GM12864 (cell line): ENCODE measurements around the gene IL17C.

ENCODE experiments used
- DNase-seq: peaks from one replicate; pipeline ENCODE4 v3.0.0-alpha.2; 2011; ENCODE audit warnings: low read depth
- H3K4me3 ChIP-seq: 2 replicates; pipeline ENCODE4 v1.5.1; 2011; ENCODE audit warnings: mild to moderate bottlenecking, low read depth, low read length, control low read depth
- TF ChIP-seq, protein P1 (sequence below): IDR thresholded peaks from 2 replicates; pipeline ENCODE4 v1.5.1; 2011; ENCODE audit warnings: low read depth, mild to moderate bottlenecking, moderate library complexity, low read length, control low read depth, inconsistent platforms; ENCODE audit errors: missing control alignments

Gene IL17C

GRCh38 chr16:88636488-88637265 lies 1.7 kb upstream of the IL17C start:
- TF ChIP-seq, protein P1, sequence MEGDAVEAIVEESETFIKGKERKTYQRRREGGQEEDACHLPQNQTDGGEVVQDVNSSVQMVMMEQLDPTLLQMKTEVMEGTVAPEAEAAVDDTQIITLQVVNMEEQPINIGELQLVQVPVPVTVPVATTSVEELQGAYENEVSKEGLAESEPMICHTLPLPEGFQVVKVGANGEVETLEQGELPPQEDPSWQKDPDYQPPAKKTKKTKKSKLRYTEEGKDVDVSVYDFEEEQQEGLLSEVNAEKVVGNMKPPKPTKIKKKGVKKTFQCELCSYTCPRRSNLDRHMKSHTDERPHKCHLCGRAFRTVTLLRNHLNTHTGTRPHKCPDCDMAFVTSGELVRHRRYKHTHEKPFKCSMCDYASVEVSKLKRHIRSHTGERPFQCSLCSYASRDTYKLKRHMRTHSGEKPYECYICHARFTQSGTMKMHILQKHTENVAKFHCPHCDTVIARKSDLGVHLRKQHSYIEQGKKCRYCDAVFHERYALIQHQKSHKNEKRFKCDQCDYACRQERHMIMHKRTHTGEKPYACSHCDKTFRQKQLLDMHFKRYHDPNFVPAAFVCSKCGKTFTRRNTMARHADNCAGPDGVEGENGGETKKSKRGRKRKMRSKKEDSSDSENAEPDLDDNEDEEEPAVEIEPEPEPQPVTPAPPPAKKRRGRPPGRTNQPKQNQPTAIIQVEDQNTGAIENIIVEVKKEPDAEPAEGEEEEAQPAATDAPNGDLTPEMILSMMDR = no peak
- DNase-seq = no peak

DNA sequence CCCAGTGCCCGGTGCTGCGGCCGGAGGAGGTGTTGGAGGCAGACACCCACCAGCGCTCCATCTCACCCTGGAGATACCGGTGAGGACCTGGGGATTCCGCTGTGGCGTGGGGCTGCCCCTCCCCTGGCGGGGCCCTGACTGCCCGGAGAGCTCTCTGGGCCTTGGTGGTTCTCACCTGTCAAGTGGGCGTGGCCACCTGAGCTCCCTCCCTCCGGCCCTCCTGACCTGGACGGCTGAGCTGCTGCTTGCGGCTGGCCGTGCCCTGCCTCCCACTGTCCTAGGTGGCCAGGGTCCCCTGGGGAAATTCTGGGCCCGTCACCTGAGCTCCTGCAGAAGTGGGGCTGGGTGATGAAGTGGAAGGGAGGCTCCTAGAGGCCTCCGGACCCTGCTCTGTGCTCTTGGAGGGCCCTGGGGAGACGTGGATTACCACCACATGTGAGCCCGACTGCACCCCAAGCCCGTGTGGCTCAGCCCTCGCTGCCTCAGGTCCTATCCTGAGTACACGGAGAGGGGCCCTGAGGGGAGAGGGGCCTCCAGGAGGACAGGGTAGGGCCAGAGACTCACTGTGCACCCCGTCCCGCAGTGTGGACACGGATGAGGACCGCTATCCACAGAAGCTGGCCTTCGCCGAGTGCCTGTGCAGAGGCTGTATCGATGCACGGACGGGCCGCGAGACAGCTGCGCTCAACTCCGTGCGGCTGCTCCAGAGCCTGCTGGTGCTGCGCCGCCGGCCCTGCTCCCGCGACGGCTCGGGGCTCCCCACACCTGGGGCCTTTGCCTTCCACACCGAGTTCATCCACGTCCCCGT lies 1.1 kb downstream of the IL17C start:
- no peak overlapping the region for H3K4me3 ChIP-seq
- no peak for DNase-seq
- TF ChIP-seq, protein P1 = no peak

More at GRCh38 chr16:88636488-88637265, 1.7 kb upstream of the IL17C start:
- no peak overlapping the region for H3K4me3 ChIP-seq

- no peak for DNase-seq
- no peak overlapping the region for H3K4me3 ChIP-seq
Observed at GRCh38 chr16:88640039-88640495, 1.7 kb downstream of the IL17C start.

GRCh38 chr16:88640498-88641247 lies 2.3 kb downstream of the IL17C start:
- TF ChIP-seq, protein P1 = no peak
- H3K4me3 ChIP-seq = no peak overlapping the region
- no peak for DNase-seq

More at GRCh38 chr16:88640039-88640495, 1.7 kb downstream of the IL17C start:
- TF ChIP-seq, protein P1 = no peak

- TF ChIP-seq, protein P1 = no peak
Observed at GRCh38 chr16:88642881-88643643, 4.7 kb downstream of the IL17C start.

GRCh38 chr16:88643644-88643932 lies 5.2 kb downstream of the IL17C start:
- TF ChIP-seq, protein P1 = no peak
- DNase-seq = no peak
- no peak overlapping the region for H3K4me3 ChIP-seq

More at GRCh38 chr16:88642881-88643643, 4.7 kb downstream of the IL17C start:
- no peak overlapping the region for H3K4me3 ChIP-seq
- DNase-seq = no peak
